RWPE1 (cell line): Measurements from ENCODE around the gene SKA1.
"Not testable (repeated sequence)": the region's sequence is repeated elsewhere in the genome, so short reads cannot be mapped to it uniquely, and the experiment has no call there.

Source experiments
- CTCF ChIA-PET: fragments of 350-600 bp; sonication (Branson Sonifier 250); formaldehyde crosslinking; extraction: SDS; loops from one replicate; lab custom pipeline; 2021; lab: Yijun Ruan, JAX
- POLR2A ChIA-PET: fragments of 400-600 bp; formaldehyde crosslinking; extraction: SDS; loops from one replicate; lab custom pipeline; 2020; ENCODE audit warnings: antibody characterized with exemption; ENCODE audit not compliant: low non-redundant PET; lab: Yijun Ruan, JAX
- DNase-seq: peaks from one replicate; pipeline ENCODE4 v3.0.0; 2012; ENCODE audit warnings: low spot score
- H3K27ac ChIP-seq: fragments of 450-650 bp; 2 replicates; pipeline ENCODE4 v1.5.1; 2017
- CTCF ChIP-seq: fragments of 450-650 bp; conservative IDR thresholded peaks from 2 replicates; pipeline ENCODE4 v1.5.1; 2017; ENCODE audit warnings: low read depth, mild to moderate bottlenecking

The SKA1 gene

GRCh38 chr18:50422286-50422898 lies 47.5 kb downstream of the SKA1 start:
- CTCF ChIA-PET = no interaction called here
- H3K27ac ChIP-seq = no peak overlapping the region
- no peak for DNase-seq
- TF ChIP-seq CTCF = no peak
- POLR2A ChIA-PET = no interaction called here

GRCh38 chr18:50424877-50425690 lies 50.2 kb downstream of the SKA1 start:
- no peak for TF ChIP-seq CTCF
- no peak overlapping the region for H3K27ac ChIP-seq
- ChIA-PET POLR2A (no interaction called here), CTCF (interaction anchor here (0.5 kb wide), 1 partner anchor 570 kb away, joined by 3 read pairs; no protein-coding TSS in a partner anchor)
- no peak for DNase-seq

GRCh38 chr18:50427896-50428295 lies 53.0 kb downstream of the SKA1 start:
- H3K27ac ChIP-seq = no peak overlapping the region
- no peak for DNase-seq
- CTCF ChIA-PET = no interaction called here
- TF ChIP-seq CTCF = no peak
- POLR2A ChIA-PET = no interaction called here

- TF ChIP-seq CTCF = no peak
- H3K27ac ChIP-seq = no peak overlapping the region
- POLR2A ChIA-PET = no interaction called here
- DNase-seq = no peak
- CTCF ChIA-PET = interaction anchor here (0.6 to 1.4 kb wide), 6 partner anchors 23 to 849 kb away, joined by 3 to 7 read pairs (median 4); no protein-coding TSS in a partner anchor
Observed at GRCh38 chr18:50428531-50429206, 53.8 kb downstream of the SKA1 start.

GRCh38 chr18:50429207-50429948 lies 54.5 kb downstream of the SKA1 start:
- no peak overlapping the region for H3K27ac ChIP-seq
- DNase-seq = peak; percentile 5
- CTCF ChIA-PET = interaction anchor here (0.6 to 1.4 kb wide), 8 partner anchors 9 to 736 kb away, joined by 3 to 7 read pairs (median 4); no protein-coding TSS in a partner anchor
- peak; percentile 48 for TF ChIP-seq CTCF
- POLR2A ChIA-PET = no interaction called here

GRCh38 chr18:50432915-50433314 lies 58.1 kb downstream of the SKA1 start:
- POLR2A ChIA-PET = no interaction called here
- H3K27ac ChIP-seq = no peak overlapping the region
- DNase-seq = no peak
- no peak for TF ChIP-seq CTCF
- CTCF ChIA-PET = no interaction called here

GRCh38 chr18:50436742-50437141 lies 61.9 kb downstream of the SKA1 start:
- CTCF ChIA-PET = not testable (repeated sequence)

More at GRCh38 chr18:50436742-50437141, 61.9 kb downstream of the SKA1 start:
- POLR2A ChIA-PET, H3K27ac ChIP-seq, DNase-seq: not testable (repeated sequence)
